IMR-90 (cell line): ENCODE results near the gene LTB4R. TPM values are rescaled to one million over a fixed set of nuclear protein-coding genes. Genes with fewer than 3 reads are reported as not detected.

ENCODE experiments used
- ATAC-seq: fragments of 200-7000 bp; cut with Tn5 transposase; 2 replicates; pipeline ENCODE4 v1.9.1; 2020; ENCODE audit warnings: low read depth, mild to moderate bottlenecking, moderate library complexity
- BruUV-seq: library from RNA; stranded (reverse); fragments of 400-500 nt; replicated peaks from 2 replicates; lab custom pipeline; 2021; lab: Mats Ljungman, UMichigan
- CTCF ChIA-PET: fragments of 300-600 bp; formaldehyde crosslinking; extraction: SDS; loops from one replicate; lab custom pipeline; 2021; ENCODE audit warnings: antibody characterized with exemption; lab: Yijun Ruan, JAX
- POLR2A ChIA-PET: fragments of 300-600 bp; sonication (Branson Sonifier 250); formaldehyde crosslinking; loops from one replicate; lab custom pipeline; 2022; ENCODE audit warnings: antibody characterized with exemption; ENCODE audit not compliant: unreplicated experiment; lab: Charles Lee
- DNase-seq: peaks from one replicate; pipeline ENCODE4 v3.0.0; 2013
- H2AFZ ChIP-seq: replicated peaks from 2 replicates; pipeline ENCODE3; 2013; ENCODE audit warnings: low read length, mild to moderate bottlenecking; ENCODE audit not compliant: poor library complexity
- H2AK5ac ChIP-seq: 2 replicates; pipeline ENCODE4 v1.6.1; 2013; ENCODE audit warnings: low read depth, low read length, inconsistent platforms
- H2AK9ac ChIP-seq: replicated peaks from 2 replicates; pipeline ENCODE3; 2013; ENCODE audit warnings: mild to moderate bottlenecking, low read depth, low read length, moderate library complexity; ENCODE audit not compliant: poor library complexity
- H2BK120ac ChIP-seq: 2 replicates; pipeline ENCODE4 v1.6.1; 2013; ENCODE audit warnings: low read depth, low read length, inconsistent platforms
- H2BK15ac ChIP-seq: 3 replicates; pipeline ENCODE4 v1.6.1; 2013; ENCODE audit warnings: low read depth, low read length, inconsistent platforms
- H2BK20ac ChIP-seq: 2 replicates; pipeline ENCODE4 v1.6.1; 2013; ENCODE audit warnings: low read depth, mild to moderate bottlenecking, inconsistent platforms, low read length, moderate library complexity
- H2BK5ac ChIP-seq: 2 replicates; pipeline ENCODE4 v1.6.1; 2013; ENCODE audit warnings: mild to moderate bottlenecking, low read depth, low read length, inconsistent platforms; ENCODE audit not compliant: poor library complexity, severe bottlenecking
- H3K14ac ChIP-seq: replicated peaks from 2 replicates; pipeline ENCODE4 v1.6.1; 2013; ENCODE audit warnings: low read depth, low read length, inconsistent platforms
- H3K18ac ChIP-seq: 2 replicates; pipeline ENCODE4 v1.6.1; 2013; ENCODE audit warnings: low read depth, low read length, control low read depth
- H3K23ac ChIP-seq: 2 replicates; pipeline ENCODE4 v1.6.1; 2013; ENCODE audit warnings: low read depth, low read length, inconsistent platforms
- H3K27ac ChIP-seq: 2 replicates; pipeline ENCODE4 v1.5.1; 2013; ENCODE audit warnings: mild to moderate bottlenecking, control low read depth, low read length; ENCODE audit not compliant: insufficient read depth
- H3K27me3 ChIP-seq: 2 replicates; pipeline ENCODE4 v1.6.1; 2013; ENCODE audit warnings: low read length; ENCODE audit not compliant: control insufficient read depth, insufficient read depth
- H3K36me3 ChIP-seq: 2 replicates; pipeline ENCODE4 v1.6.1; 2013; ENCODE audit warnings: low read length, mixed read lengths; ENCODE audit not compliant: control insufficient read depth, insufficient read depth
- H3K4ac ChIP-seq: 2 replicates; pipeline ENCODE4 v1.6.1; 2013; ENCODE audit warnings: low read depth, low read length, inconsistent platforms
- H3K4me1 ChIP-seq: 2 replicates; pipeline ENCODE4 v1.6.1; 2013; ENCODE audit warnings: low read length, mixed read lengths; ENCODE audit not compliant: control insufficient read depth, insufficient read depth
- H3K4me2 ChIP-seq: 2 replicates; pipeline ENCODE4 v1.6.1; 2013; ENCODE audit warnings: low read depth, mild to moderate bottlenecking, control low read depth, low read length, moderate library complexity
- H3K4me3 ChIP-seq: 2 replicates; pipeline ENCODE4 v1.5.1; 2013; ENCODE audit warnings: low read depth, mild to moderate bottlenecking, control low read depth, low read length, moderate library complexity; ENCODE audit not compliant: insufficient read depth
- H3K56ac ChIP-seq: 2 replicates; pipeline ENCODE4 v1.6.1; 2013; ENCODE audit warnings: low read length, inconsistent platforms; ENCODE audit not compliant: insufficient read depth; ENCODE audit errors: extremely low read depth
- H3K79me1 ChIP-seq, 2 experiments: 2 replicates each; pipeline ENCODE4 v1.6.1; 2013; ENCODE audit warnings: low read length in 2 of 2, inconsistent platforms in 1 of 2, low read depth in 1 of 2
- H3K9ac ChIP-seq: 2 replicates; pipeline ENCODE4 v1.6.1; 2013; ENCODE audit warnings: low read depth, low read length, control low read depth
- H3K9me1 ChIP-seq: 2 replicates; pipeline ENCODE4 v1.6.1; 2013; ENCODE audit warnings: low read length, inconsistent platforms; ENCODE audit not compliant: insufficient read depth
- H3K9me3 ChIP-seq: 2 replicates; pipeline ENCODE4 v1.6.1; 2013; ENCODE audit warnings: low read length; ENCODE audit not compliant: control insufficient read depth, insufficient read depth
- H4K20me1 ChIP-seq: 2 replicates; pipeline ENCODE4 v1.6.1; 2013; ENCODE audit warnings: low read length, inconsistent platforms; ENCODE audit not compliant: insufficient read depth
- H4K5ac ChIP-seq: 2 replicates; pipeline ENCODE4 v1.6.1; 2013; ENCODE audit warnings: mild to moderate bottlenecking, low read depth, low read length, control low read depth
- H4K8ac ChIP-seq, 2 experiments: 2 replicates each; pipeline ENCODE4 v1.6.1; 2013; ENCODE audit warnings: low read depth in 2 of 2, low read length in 2 of 2, control low read depth in 1 of 2, inconsistent platforms in 1 of 2
- H4K91ac ChIP-seq: 2 replicates; pipeline ENCODE4 v1.6.1; 2013; ENCODE audit warnings: low read depth, low read length, inconsistent platforms; ENCODE audit not compliant: insufficient read depth
- BHLHE40 ChIP-seq: fragments of 150-350 bp; IDR thresholded peaks from 2 replicates; pipeline ENCODE4 v1.6.1; 2016; ENCODE audit warnings: mild to moderate bottlenecking, low read depth, low read length
- CEBPB ChIP-seq: IDR thresholded peaks from 2 replicates; pipeline ENCODE4 v1.6.1; 2012; ENCODE audit warnings: low read depth, low read length, improper control_type of control experiment
- CHD1 ChIP-seq: IDR thresholded peaks from 2 replicates; pipeline ENCODE4 v1.6.1; 2012; ENCODE audit warnings: low read depth, low read length, improper control_type of control experiment
- FOS ChIP-seq: fragments of 150-350 bp; IDR thresholded peaks from 2 replicates; pipeline ENCODE4 v1.6.1; 2016; ENCODE audit warnings: low read depth, low read length
- MAFK ChIP-seq: IDR thresholded peaks from 2 replicates; pipeline ENCODE4 v1.6.1; 2012; ENCODE audit warnings: low read depth, low read length, improper control_type of control experiment
- MAZ ChIP-seq: IDR thresholded peaks from 2 replicates; pipeline ENCODE4 v1.6.1; 2012; ENCODE audit warnings: low read depth, mild to moderate bottlenecking, low read length, improper control_type of control experiment, moderate library complexity, borderline replicate concordance
- MXI1 ChIP-seq: IDR thresholded peaks from 2 replicates; pipeline ENCODE4 v1.6.1; 2012; ENCODE audit warnings: low read depth, mild to moderate bottlenecking, low read length, moderate library complexity, borderline replicate concordance
- NFE2L2 ChIP-seq: fragments of 150-350 bp; IDR thresholded peaks from 2 replicates; pipeline ENCODE4 v1.6.1; 2016; ENCODE audit warnings: low read depth, mild to moderate bottlenecking, low read length
- POLR2A ChIP-seq: IDR thresholded peaks from 2 replicates; pipeline ENCODE4 v1.6.1; 2012; ENCODE audit warnings: mild to moderate bottlenecking, low read depth, low read length
- RAD21 ChIP-seq: IDR thresholded peaks from 2 replicates; pipeline ENCODE4 v1.6.1; 2012; ENCODE audit warnings: low read length, improper control_type of control experiment
- RCOR1 ChIP-seq: IDR thresholded peaks from 2 replicates; pipeline ENCODE4 v1.6.1; 2012; ENCODE audit warnings: mild to moderate bottlenecking, low read length, improper control_type of control experiment; ENCODE audit not compliant: insufficient replicate concordance
- RFX5 ChIP-seq: IDR thresholded peaks from 2 replicates; pipeline ENCODE4 v1.8.0; 2012; ENCODE audit warnings: low read depth, mild to moderate bottlenecking, low read length, moderate library complexity
- WGBS, 2 experiments: methylation state at CpG; one replicate each; pipeline versions ENCODE4 v1.1.5 to v1.1.7; 2013; ENCODE audit warnings: missing lambda C conversion rate in 2 of 2; ENCODE audit not compliant: insufficient read length in 1 of 2; ENCODE audit errors: extremely low coverage in 2 of 2; 5-methylcytosine and 5-hydroxymethylcytosine counted together
- dilution Hi-C: fragments of 300-500 bp; cut with HindIII; formaldehyde crosslinking; loops from one replicate; pipeline ENCODE4 v1.14.3; 2018; ENCODE audit warnings: low sequenced_read_pairs; ENCODE audit not compliant: unreplicated experiment
- in situ Hi-C: fragments of 300-500 bp; cut with MboI; formaldehyde crosslinking; loops from 3 replicates; pipeline ENCODE4 v1.14.3; 2019; ENCODE audit warnings: low sequenced_read_pairs, inconsistent platforms, mixed read lengths
- intact Hi-C: fragments of 100-400 bp; cut with micrococcal nuclease; formaldehyde crosslinking; loops from 2 replicates; pipeline ENCODE4 v1.10.0; 2022
- polyA plus RNA-seq, 3 experiments: library from polyadenylated mRNA; depleted of rRNA; stranded (reverse); fragments of >200 nt; gene quantifications; 2 replicates each; pipeline ENCODE4 v1.2.3, GENCODE V29; 2012; ENCODE audit warnings: low replicate concordance in 1 of 3
- total RNA-seq: library from RNA; depleted of rRNA; stranded (reverse); fragments of >200 nt; gene quantifications from 2 replicates; pipeline ENCODE4 v1.2.3, GENCODE V29; 2012
- TF ChIP-seq, protein P1 (sequence below): fragments of 150-350 bp; IDR thresholded peaks from 2 replicates; pipeline ENCODE4 v1.6.1; 2017; ENCODE audit warnings: mild to moderate bottlenecking, antibody characterized with exemption, low read length, low read depth
- TF ChIP-seq, protein P2 (sequence below): fragments of 150-350 bp; IDR thresholded peaks from 2 replicates; pipeline ENCODE4 v1.6.1; 2016; ENCODE audit warnings: low read depth, mild to moderate bottlenecking, low read length, moderate library complexity, borderline replicate concordance

LTB4R gene
- total and polyA plus RNA-seq, 2 of the 4 experiments (the other 2 are of a cell fraction), result 0.18 to 2.3 TPM

DNA sequence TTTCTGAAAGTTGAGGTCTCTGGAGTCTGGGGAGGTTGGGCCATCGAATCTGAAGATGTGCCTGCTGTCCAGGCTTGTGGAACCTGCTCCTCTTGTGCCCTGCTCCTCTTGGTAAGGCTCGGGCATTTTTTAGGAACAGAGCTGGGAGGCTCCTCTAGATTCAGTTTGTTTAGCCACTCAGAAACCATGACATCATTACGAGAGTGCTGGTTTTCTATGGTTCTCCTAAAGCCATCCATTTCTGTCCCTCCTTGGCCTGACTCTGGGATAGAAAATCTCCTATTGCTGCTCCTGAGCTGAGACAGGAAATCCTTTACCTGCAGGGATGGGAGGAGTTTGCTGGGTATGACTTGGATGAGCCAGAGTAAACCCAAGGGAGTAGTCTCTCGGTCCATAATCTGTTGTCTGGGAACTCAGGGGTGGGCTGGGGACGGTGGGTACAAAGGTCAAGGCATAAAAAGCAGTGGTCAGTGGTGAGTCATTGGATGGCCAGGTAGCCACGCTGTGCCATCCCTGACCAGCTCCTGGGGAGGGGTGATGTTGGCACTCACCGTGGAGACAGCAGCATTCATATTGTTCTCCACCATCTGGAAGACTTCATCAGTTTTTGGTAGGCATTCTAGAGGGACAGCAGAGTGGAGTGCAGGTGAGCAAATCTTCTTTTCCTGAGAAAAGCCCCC is 26.0 kb downstream of the LTB4R start (continued):
- TF ChIP-seq, protein P1, sequence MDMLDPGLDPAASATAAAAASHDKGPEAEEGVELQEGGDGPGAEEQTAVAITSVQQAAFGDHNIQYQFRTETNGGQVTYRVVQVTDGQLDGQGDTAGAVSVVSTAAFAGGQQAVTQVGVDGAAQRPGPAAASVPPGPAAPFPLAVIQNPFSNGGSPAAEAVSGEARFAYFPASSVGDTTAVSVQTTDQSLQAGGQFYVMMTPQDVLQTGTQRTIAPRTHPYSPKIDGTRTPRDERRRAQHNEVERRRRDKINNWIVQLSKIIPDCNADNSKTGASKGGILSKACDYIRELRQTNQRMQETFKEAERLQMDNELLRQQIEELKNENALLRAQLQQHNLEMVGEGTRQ, result no peak
- no peak for TF ChIP-seq POLR2A

DNA sequence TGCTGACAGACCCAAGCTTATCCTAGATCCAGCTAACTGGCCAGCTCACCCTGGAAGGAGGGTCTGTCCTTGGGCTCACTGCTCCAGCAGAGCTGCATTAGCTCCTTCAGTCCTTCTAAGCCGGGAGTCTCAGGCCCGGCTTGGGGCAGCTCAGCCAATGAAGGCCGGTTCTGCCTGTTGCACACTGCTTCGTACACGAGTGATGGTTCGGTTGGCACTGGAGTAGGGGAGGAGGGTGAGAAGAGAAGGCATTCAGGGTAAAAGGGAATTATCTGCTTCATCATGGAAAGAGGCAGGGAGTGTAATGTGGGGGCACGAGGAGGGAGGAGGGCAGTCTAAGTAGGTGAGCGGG is 26.5 kb downstream of the LTB4R start:
- Histone ChIP-seq H3K27me3 (peaks cover 88% of the 10 kb centered on the region), H3K36me3 (no peaks in the 10 kb centered on the region), H3K9me3 (no peaks in the 10 kb centered on the region; the same call in 1 of the 2 replicates), H3K4ac (no peak overlapping the region), H3K79me1 (no peaks in the 10 kb centered on the region), H3K23ac (no peak overlapping the region), H2BK20ac (no peak overlapping the region), H3K4me1 (peaks cover 3% of the 10 kb centered on the region; the same call in 1 of the 2 replicates), H2BK15ac (no peak overlapping the region), H3K56ac (no peak overlapping the region), H3K27ac (no peak overlapping the region), H4K8ac (no peak overlapping the region), H3K4me2 (no peak overlapping the region), H4K5ac (no peak overlapping the region), H3K18ac (no peak overlapping the region), H3K9me1 (no peaks in the 10 kb centered on the region), H2BK5ac (no peak overlapping the region), H2AK5ac (no peak overlapping the region), H3K4me3 (no peak overlapping the region), H2BK120ac (no peak overlapping the region), H4K91ac (no peak overlapping the region), H3K9ac (no peak overlapping the region), H2AK9ac (no peak overlapping the region), H3K14ac (no peak overlapping the region), H2AFZ (no peak overlapping the region), H4K20me1 (no peaks in the 10 kb centered on the region)
- CTCF ChIA-PET, result interaction anchor here (0.7 kb wide), 1 partner anchor 29 kb away, joined by 3 read pairs; the partner anchor contains the start of gene CIDEB
- intact Hi-C loops (no loop called here), dilution Hi-C loops (no loop called here), in situ Hi-C loops (no loop called here)
- no peak for ATAC-seq
- no peak for DNase-seq
- 83% methylated on average over 6 of the region's 8 CpGs; no CpG with 5 or more reads in 1 of the 2 experiments for WGBS, 2 experiments
- BruUV-seq, result no TSS peak
- POLR2A ChIA-PET, result no interaction called here
- TF ChIP-seq MXI1 (no peak), RAD21 (no peak), FOS (no peak), CHD1 (no peak), NFE2L2 (no peak), MAZ (no peak), CEBPB (no peak), MAFK (no peak), POLR2A (no peak), RCOR1 (no peak), RFX5 (no peak), BHLHE40 (no peak)
- TF ChIP-seq, protein P2, sequence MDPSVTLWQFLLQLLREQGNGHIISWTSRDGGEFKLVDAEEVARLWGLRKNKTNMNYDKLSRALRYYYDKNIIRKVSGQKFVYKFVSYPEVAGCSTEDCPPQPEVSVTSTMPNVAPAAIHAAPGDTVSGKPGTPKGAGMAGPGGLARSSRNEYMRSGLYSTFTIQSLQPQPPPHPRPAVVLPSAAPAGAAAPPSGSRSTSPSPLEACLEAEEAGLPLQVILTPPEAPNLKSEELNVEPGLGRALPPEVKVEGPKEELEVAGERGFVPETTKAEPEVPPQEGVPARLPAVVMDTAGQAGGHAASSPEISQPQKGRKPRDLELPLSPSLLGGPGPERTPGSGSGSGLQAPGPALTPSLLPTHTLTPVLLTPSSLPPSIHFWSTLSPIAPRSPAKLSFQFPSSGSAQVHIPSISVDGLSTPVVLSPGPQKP, result no peak
- TF ChIP-seq, protein P1, result no peak
